IPS-20b (cell line): ENCODE measurements around the gene SLC35F2.

Source experiments
- H3K27ac ChIP-seq: one replicate; pipeline ENCODE4 v1.5.1; 2013; ENCODE audit warnings: low read length
- H3K27me3 ChIP-seq: 2 replicates; pipeline ENCODE4 v1.6.1; 2013; ENCODE audit warnings: mild to moderate bottlenecking, low read length, inconsistent platforms; ENCODE audit not compliant: insufficient read depth
- H3K36me3 ChIP-seq: 2 replicates; pipeline ENCODE4 v1.6.1; 2013; ENCODE audit warnings: low read depth, mild to moderate bottlenecking, inconsistent platforms, low read length, moderate library complexity; ENCODE audit not compliant: insufficient read depth
- H3K4me1 ChIP-seq: 2 replicates; pipeline ENCODE4 v1.6.1; 2013; ENCODE audit warnings: mild to moderate bottlenecking, control low read depth, inconsistent platforms, low read length, moderate library complexity; ENCODE audit not compliant: insufficient read depth
- H3K4me3 ChIP-seq: 2 replicates; pipeline ENCODE4 v1.5.1; 2013; ENCODE audit warnings: mild to moderate bottlenecking, low read length, inconsistent platforms
- H3K9ac ChIP-seq: 2 replicates; pipeline ENCODE4 v1.6.1; 2013; ENCODE audit warnings: low read depth, mild to moderate bottlenecking, inconsistent platforms, low read length, moderate library complexity
- H3K9me3 ChIP-seq: 2 replicates; pipeline ENCODE4 v1.6.1; 2013; ENCODE audit warnings: mild to moderate bottlenecking, low read depth, low read length, inconsistent platforms; ENCODE audit not compliant: insufficient read depth

Gene SLC35F2

DNA sequence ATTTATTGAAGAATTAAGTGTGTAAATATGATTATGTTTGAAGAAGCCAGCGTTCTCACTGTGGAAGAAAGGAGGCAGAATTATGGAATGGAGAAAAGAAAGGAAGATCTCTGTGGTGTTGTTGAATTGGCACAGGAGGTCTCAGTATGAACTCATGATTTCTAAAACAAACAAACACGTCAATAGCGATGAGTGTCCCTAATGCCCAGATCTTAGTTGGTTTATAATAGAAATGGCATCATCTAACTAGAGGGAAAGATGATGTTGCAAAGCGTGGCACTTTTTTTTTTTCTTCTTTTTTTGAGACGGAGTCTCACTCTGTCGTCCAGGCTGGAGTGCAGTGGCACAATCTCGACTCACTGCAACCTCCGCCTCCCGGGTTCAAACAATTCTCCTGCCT, 107.5 kb downstream of the SLC35F2 start:
- H3K4me1 ChIP-seq: no peaks in the 10 kb centered on the region
- H3K9ac ChIP-seq: no peak overlapping the region
- no peaks in the 10 kb centered on the region for H3K9me3 ChIP-seq
- H3K36me3 ChIP-seq: no peaks in the 10 kb centered on the region
- no peaks in the 10 kb centered on the region for H3K27me3 ChIP-seq
- no peak overlapping the region for H3K27ac ChIP-seq
- no peak overlapping the region for H3K4me3 ChIP-seq

DNA sequence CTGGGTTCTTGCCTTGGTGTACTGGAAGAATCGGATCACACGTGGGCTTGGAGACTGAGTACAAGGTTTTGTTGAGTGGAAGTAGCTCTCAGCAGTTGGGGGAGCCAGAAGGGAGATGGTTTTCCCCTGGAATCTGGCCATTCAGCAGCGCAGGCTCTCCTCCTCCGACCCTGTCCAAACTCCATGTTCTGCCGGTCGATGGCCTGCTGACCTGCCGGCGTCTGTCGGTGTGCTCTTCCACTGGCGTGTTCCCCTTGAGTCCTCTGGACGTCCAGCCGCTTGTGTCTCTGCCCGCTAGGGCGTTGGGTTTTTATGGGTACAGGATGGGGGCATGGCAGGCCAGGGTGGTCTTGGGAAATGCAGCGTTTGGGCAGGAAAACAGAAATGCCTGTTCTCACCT, 108.3 kb downstream of the SLC35F2 start:
- Histone ChIP-seq H3K36me3 (no peaks in the 10 kb centered on the region), H3K9ac (no peak overlapping the region), H3K4me1 (no peaks in the 10 kb centered on the region), H3K27ac (no peak overlapping the region), H3K27me3 (no peaks in the 10 kb centered on the region), H3K4me3 (no peak overlapping the region), H3K9me3 (no peaks in the 10 kb centered on the region)

GRCh38 chr11:107747622-107748021, 111.0 kb downstream of the SLC35F2 start:
- no peak overlapping the region for H3K27ac ChIP-seq
- no peak overlapping the region for H3K9ac ChIP-seq
- no peak overlapping the region for H3K4me3 ChIP-seq
- no peaks in the 10 kb centered on the region for H3K4me1 ChIP-seq
- H3K27me3 ChIP-seq: no peaks in the 10 kb centered on the region
- no peaks in the 10 kb centered on the region for H3K36me3 ChIP-seq
- no peaks in the 10 kb centered on the region for H3K9me3 ChIP-seq

GRCh38 chr11:107744736-107745135, 113.9 kb downstream of the SLC35F2 start:
- Histone ChIP-seq H3K9me3 (no peaks in the 10 kb centered on the region), H3K4me1 (peaks cover 6% of the 10 kb centered on the region; the same call in 1 of the 2 replicates), H3K4me3 (no peak overlapping the region), H3K27me3 (no peaks in the 10 kb centered on the region), H3K27ac (no peak overlapping the region), H3K9ac (no peak overlapping the region), H3K36me3 (no peaks in the 10 kb centered on the region)

DNA sequence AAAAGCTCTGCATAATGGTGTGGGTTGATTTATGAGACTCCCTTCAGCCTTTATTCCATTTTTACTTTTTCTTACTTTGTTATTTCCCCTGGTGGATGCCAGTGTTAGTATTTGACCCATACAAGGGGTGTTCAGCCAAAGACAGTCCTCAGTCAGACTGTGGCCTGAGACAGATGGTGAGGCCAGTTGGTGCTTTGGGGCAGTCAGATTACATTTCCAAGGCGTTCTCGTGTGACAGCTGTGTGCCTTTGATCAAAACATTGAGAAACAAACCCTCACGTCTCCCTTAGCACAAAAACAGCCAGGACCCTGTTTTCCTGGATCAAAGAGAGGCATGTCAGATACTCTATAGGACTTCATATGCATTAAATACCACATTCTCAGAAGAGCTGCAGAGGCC, 115.4 kb downstream of the SLC35F2 start:
- H3K4me1 ChIP-seq: peaks cover 9% of the 10 kb centered on the region; the same call in 1 of the 2 replicates
- H3K27me3 ChIP-seq: peaks cover 8% of the 10 kb centered on the region; the same call in 1 of the 2 replicates
- no peak overlapping the region for H3K9ac ChIP-seq
- H3K4me3 ChIP-seq: no peak overlapping the region
- H3K36me3 ChIP-seq: no peaks in the 10 kb centered on the region
- H3K27ac ChIP-seq: no peak overlapping the region
- no peaks in the 10 kb centered on the region for H3K9me3 ChIP-seq

DNA sequence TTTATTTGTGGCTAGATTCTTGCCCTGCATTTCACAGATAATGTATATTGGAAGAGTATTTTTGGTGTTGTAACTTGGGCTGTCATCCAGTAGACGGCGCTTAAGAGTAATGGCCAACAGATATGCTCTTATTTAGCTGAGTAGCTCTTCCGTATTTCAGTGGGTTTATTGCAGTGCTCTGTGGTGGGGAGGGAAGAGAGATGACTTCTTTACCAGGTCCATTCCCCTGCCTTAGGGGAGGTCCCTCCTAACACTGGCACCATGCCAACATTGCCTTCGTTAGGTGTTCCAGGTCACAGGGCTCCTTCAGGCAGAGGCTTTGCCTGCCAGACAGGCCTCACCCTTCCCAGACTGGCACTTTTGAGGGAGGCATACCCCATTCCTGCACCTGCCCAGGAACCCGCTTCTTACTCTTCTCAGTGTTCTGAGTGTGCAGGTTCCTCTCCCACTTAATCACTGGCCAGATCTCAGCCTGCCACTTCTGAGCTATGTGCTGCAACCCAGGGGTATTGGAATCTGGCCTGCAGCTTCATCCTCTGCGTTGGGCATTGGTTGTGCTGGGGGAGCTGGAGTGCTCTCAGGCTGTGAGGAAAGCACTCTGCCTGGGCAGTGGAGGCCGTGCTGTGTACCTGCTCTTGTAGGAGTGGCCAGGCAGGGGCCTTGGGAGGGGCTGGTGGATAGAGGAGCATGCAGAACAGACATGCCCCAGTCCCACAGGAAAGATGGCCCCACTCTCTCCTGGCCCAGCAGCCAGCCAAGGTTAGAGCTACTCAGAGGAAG, 117.4 kb downstream of the SLC35F2 start:
- no peak overlapping the region for H3K9ac ChIP-seq
- no peaks in the 10 kb centered on the region for H3K36me3 ChIP-seq
- H3K9me3 ChIP-seq: no peaks in the 10 kb centered on the region
- no peak overlapping the region for H3K4me3 ChIP-seq
- H3K4me1 ChIP-seq: peaks cover 9% of the 10 kb centered on the region; the same call in 1 of the 2 replicates
- no peak overlapping the region for H3K27ac ChIP-seq
- peaks cover 8% of the 10 kb centered on the region; the same call in 1 of the 2 replicates for H3K27me3 ChIP-seq
